Measurements from ENCODE around the gene PPP5C. TPM values are rescaled to one million over a fixed set of nuclear protein-coding genes. Genes with fewer than 3 reads are reported as not detected.

Gene PPP5C
- total RNA-seq, result 10 to 100 TPM; 47.4 to 74.9 (median 62.8) TPM

- peak; percentile 61 to 75 for TF ChIP-seq POLR2A (IDR thresholded peaks at IDR 0.05)
- TF ChIP-seq CTCF (IDR thresholded peaks at IDR 0.05 in 4 of 5, conservative IDR thresholded peaks at IDR 0.05 in 1 of 5), result peak; percentile 56 to 82 (median 67)
- peak; percentile 88 to 89 for ATAC-seq
- Histone ChIP-seq H3K27me3 (no peaks in the 10 kb centered on the region), H3K4me1 (peaks cover 41 to 45% of the 10 kb centered on the region in 2 donors), H3K27ac (peak within 1 kb of the TSS; percentile 90 to 97 (median 90)), H3K9me3 (no peaks in the 10 kb centered on the region), H3K4me3 (peak within 1 kb of the TSS; percentile 98 to 100 (median 100)), H3K36me3 (no peaks in the 10 kb centered on the region)
- in situ Hi-C loops (cut with MboI; ENCODE audit: low sequenced_read_pairs in 4 of 4) (no loop called here), intact Hi-C loops (cut with DNase I; ENCODE audit: low total_unique reads) (loop anchor here (2.0 kb wide), 3 partner anchors 32 to 444 kb away; partner anchors contain the start of gene MYPOP)
- DNase-seq, result peak; percentile 82 to 92
Measured at GRCh38 chr19:46346821-46347571, at the start of gene PPP5C. Gene PPP5C, plus strand, starts transcription at chr19:46347087. Its CDS starts 10 bp downstream, at chr19:46347097.

- TF ChIP-seq POLR2A (IDR thresholded peaks at IDR 0.05) (peak; percentile 30 to 55), CTCF (IDR thresholded peaks at IDR 0.05 in 4 of 5, conservative IDR thresholded peaks at IDR 0.05 in 1 of 5) (peak in 4 of 5 experiments; percentile 12 to 30 (median 22))
- peak; percentile 63 to 75 for DNase-seq
- Histone ChIP-seq H3K27ac (peak overlapping the region; percentile 77 to 89 (median 84)), H3K9me3 (no peaks in the 10 kb centered on the region), H3K4me1 (peaks cover 14 to 17% of the 10 kb centered on the region in 2 donors), H3K4me3 (peak overlapping the region; percentile 54 to 63 (median 60)), H3K27me3 (peaks cover 8 to 22% (median 21%) of the 10 kb centered on the region in 3 donors), H3K36me3 (no peaks in the 10 kb centered on the region)
- peak; percentile 55 to 60 for ATAC-seq
- intact Hi-C loops (cut with DNase I; ENCODE audit: low total_unique reads), result loop anchor here (2.0 kb wide), 1 partner anchor 49 kb away; the partner anchor contains the start of gene PPP5C
- in situ Hi-C loops (cut with MboI; ENCODE audit: low sequenced_read_pairs in 4 of 4), result loop anchor here in 1 of 4 donors (25.0 kb wide), 1 partner anchor 189 kb away; the partner anchor contains the start of gene PNMA8B
Measured at GRCh38 chr19:46297700-46298478, 49.0 kb upstream of the PPP5C start.

GRCh38 chr19:46298479-46299003 is 48.3 kb upstream of the PPP5C start:
- ATAC-seq (peak; percentile 2 to 3), DNase-seq (no peak)
- TF ChIP-seq POLR2A (IDR thresholded peaks at IDR 0.05), result no peak
- TF ChIP-seq CTCF (IDR thresholded peaks at IDR 0.05 in 4 of 5, conservative IDR thresholded peaks at IDR 0.05 in 1 of 5), result no peak
- Histone ChIP-seq H3K27me3 (peaks cover 8 to 22% (median 21%) of the 10 kb centered on the region in 3 donors), H3K4me1 (peaks cover 14 to 17% of the 10 kb centered on the region in 2 donors), H3K4me3 (peak overlapping the region; percentile 54 to 63 (median 60)), H3K36me3 (no peaks in the 10 kb centered on the region), H3K9me3 (no peaks in the 10 kb centered on the region), H3K27ac (peak overlapping the region; percentile 77 to 89 (median 84))
- in situ Hi-C loops (cut with MboI; ENCODE audit: low sequenced_read_pairs in 4 of 4), result loop anchor here in 1 of 4 donors (25.0 kb wide), 1 partner anchor 189 kb away; the partner anchor contains the start of gene PNMA8B
- intact Hi-C loops (cut with DNase I; ENCODE audit: low total_unique reads), result loop anchor here (2.0 kb wide), 1 partner anchor 48 kb away; the partner anchor contains the start of gene PPP5C

- peak; percentile 50 to 57 for ATAC-seq
Measured at GRCh38 chr19:46299004-46299509, 47.8 kb upstream of the PPP5C start.

More at GRCh38 chr19:46299004-46299509, 47.8 kb upstream of the PPP5C start:
- peaks cover 8 to 22% (median 21%) of the 10 kb centered on the region in 3 donors for H3K27me3 ChIP-seq
- DNase-seq, result peak; percentile 77
- H3K36me3 ChIP-seq, result no peaks in the 10 kb centered on the region
- peaks cover 14 to 17% of the 10 kb centered on the region in 2 donors for H3K4me1 ChIP-seq
- intact Hi-C loops (cut with DNase I; ENCODE audit: low total_unique reads) (loop anchor here (2.0 kb wide), 1 partner anchor 48 kb away; the partner anchor contains the start of gene PPP5C), in situ Hi-C loops (cut with MboI; ENCODE audit: low sequenced_read_pairs in 4 of 4) (loop anchor here in 1 of 4 donors (25.0 kb wide), 1 partner anchor 188 kb away; the partner anchor contains the start of gene PNMA8B)
- no peaks in the 10 kb centered on the region for H3K9me3 ChIP-seq
- TF ChIP-seq CTCF (IDR thresholded peaks at IDR 0.05 in 4 of 5, conservative IDR thresholded peaks at IDR 0.05 in 1 of 5) (no peak), POLR2A (IDR thresholded peaks at IDR 0.05) (no peak)
- H3K4me3 ChIP-seq, result peak overlapping the region; percentile 54 to 63 (median 60)
- H3K27ac ChIP-seq, result peak overlapping the region; percentile 77 to 89 (median 84)

Data from gastrocnemius medialis (tissue), 4 donors.